ENCODE results near the gene SLC22A23.

DNA sequence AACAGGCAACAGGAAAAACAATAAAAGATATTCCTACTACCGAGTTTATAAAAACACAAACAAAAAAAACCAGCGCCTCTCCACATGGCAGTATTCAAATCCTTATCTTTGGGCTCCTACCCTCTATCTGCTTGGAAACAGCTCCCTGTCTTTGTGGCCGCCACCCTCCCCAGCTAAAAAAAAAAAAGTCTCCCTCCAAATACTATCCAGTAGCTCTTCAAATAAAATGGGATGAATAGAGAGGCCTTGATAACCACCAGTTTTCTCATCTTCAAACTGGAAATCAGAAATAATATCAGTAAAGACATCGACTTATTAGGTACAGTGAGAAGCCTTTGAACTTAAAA lies 101.9 kb downstream of the SLC22A23 start:
- TF ChIP-seq, protein P1, sequence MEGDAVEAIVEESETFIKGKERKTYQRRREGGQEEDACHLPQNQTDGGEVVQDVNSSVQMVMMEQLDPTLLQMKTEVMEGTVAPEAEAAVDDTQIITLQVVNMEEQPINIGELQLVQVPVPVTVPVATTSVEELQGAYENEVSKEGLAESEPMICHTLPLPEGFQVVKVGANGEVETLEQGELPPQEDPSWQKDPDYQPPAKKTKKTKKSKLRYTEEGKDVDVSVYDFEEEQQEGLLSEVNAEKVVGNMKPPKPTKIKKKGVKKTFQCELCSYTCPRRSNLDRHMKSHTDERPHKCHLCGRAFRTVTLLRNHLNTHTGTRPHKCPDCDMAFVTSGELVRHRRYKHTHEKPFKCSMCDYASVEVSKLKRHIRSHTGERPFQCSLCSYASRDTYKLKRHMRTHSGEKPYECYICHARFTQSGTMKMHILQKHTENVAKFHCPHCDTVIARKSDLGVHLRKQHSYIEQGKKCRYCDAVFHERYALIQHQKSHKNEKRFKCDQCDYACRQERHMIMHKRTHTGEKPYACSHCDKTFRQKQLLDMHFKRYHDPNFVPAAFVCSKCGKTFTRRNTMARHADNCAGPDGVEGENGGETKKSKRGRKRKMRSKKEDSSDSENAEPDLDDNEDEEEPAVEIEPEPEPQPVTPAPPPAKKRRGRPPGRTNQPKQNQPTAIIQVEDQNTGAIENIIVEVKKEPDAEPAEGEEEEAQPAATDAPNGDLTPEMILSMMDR (conservative IDR thresholded peaks at IDR 0.05; ENCODE audit: low read depth, low read length) = no peak
- no peak for TF ChIP-seq POLR2A (IDR thresholded peaks at IDR 0.05; ENCODE audit: low read depth, low read length)
